Activated CD4-positive, alpha-beta T cell treated with anti-CD3 and anti-CD28 coated beads, Interleukin-10, Interleukin-2, amounts not matched to agents 100 ng/mL and 50 ng/mL, durations not matched to agents 16 hours and 8 hours (primary cell): Measurements from ENCODE around the gene RXRG.

Experiments
- DNase-seq: peaks from one replicate; pipeline ENCODE4 v3.0.0-alpha.2; 2020

The RXRG gene

DNA sequence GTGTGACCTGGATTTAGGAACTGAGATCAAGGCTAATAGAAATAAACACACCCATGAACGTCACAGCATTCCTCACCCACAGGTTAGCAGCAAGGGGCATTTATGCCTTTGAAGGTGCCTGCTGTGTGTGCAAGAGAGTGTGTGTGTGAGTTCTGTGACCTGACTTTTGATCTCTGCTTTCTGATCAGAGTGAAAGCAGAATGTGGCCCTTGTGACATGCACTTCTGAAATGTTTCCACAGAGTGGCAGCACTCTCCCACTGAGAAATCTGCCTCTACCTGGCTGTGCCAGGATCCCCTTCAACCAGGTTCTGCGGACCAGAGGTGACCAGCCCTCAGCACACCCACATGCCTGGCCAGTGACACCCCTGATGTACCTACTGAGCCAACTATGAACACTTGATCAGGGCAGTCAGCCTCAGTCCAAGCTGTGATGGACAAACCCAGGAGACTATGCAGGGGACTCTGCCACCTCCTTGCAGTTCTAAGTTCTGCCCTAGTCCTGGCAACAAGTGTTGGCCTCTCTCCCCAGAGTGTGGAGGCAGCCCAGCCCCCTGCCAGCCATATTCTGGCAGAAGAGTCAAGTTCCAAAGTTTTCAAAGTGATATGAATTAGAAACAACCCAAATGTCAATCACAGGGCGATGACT, 41.0 kb downstream of the RXRG start:
- DNase-seq: peak; percentile 49

DNA sequence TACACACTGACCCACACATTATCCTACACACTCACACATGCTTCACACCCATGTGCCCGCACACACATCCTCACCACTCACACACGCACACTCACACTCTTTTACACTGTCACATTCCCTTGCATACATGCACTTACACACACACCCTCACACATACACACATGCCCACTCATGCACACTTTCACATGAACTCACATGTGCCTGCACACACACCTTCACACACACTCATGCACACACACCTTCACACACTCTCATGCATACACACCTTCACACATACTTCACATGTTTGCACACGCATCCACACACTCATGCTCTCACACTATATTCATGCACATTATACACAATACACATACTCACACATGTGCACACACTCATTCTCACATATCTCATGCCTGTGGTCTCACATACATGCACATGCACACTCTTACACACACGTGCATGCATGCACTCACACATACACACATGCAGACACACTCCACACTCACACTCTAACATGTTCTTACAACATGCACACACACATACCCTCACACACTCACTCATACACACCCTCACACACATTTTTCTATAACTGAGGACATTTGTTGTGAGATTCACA, 42.3 kb downstream of the RXRG start:
- DNase-seq: no peak

DNA sequence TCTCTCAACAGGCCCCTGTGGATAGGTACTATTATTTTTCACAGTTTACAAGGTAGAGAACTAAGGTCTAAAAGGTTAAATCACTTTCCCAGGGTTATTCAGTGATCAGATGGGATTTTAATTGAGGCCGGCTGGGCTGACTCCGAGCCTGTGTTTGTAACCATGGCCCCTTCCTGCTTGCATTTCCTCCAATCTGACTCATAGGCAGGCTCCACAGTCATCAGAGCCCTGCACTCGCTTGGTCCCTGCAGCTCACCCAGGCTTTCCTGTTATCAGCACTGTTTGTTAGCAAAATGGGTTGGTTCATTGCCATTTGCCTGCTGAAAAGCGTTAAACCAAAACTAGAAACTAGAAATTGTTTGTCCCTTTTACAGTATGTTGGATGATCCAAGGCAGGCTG, 47.0 kb downstream of the RXRG start:
- peak; percentile 50 for DNase-seq

DNA sequence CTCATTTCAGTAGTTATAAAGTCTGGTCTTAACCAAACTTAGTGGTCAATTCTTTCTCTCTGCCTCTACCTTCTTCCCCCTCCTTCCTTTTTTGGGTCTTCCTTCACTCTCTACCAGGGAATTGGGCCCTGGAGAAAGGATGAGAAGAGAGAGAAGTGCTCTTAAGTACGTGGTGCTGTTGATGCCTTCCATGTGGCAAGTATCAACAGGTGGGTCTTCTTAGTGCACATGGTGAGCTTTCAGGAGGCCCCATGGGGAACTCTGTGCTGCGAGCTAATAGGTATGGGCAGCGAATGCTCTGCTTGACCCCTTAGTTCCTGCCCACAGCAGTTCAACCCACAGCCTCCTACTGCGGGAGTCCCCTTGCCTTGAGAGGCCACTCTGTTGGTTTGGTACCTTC, 49.0 kb downstream of the RXRG start:
- no peak for DNase-seq

DNA sequence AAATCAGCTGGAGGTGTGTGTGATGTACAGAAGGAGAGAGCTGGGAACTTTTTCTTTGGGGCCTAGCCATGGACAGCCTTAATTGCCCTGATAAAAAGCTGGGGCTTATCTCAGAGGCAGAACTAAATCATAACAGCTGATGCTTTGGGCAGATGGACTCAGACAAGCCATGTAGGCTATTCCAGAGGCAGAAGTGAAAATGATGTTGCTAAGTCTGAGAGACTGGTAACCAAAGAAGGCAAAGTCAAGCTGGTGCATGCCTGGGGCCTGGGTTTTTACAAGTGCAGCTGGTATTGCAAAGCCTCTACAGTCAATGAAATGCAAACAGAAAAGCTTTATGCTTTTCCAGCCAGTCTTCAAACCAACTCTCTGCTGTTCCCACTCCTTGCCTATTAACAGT, 49.4 kb downstream of the RXRG start:
- DNase-seq: no peak

- DNase-seq: peak; percentile 94
Observed at GRCh38 chr1:165392634-165393571, 52.0 kb downstream of the RXRG start.

DNA sequence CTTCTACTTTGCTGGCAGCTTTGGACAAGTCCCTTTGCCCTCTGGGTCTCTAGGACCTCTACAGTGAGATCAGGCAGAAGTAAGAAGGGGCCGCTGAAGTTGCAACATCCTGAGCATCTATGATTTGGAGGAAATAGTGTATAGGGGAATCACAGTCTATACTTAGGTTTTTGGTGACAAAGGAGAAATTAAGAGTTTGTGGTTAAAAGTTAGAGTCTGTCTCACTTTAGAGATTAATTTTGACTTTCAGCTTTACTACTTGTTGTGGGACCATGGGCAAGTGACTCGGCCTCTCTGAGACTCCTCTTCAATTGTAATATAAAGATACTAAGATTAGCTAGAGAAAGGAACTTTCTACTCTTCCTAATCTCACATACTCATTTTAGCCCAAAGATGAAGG, 55.3 kb downstream of the RXRG start:
- peak; percentile 6 for DNase-seq

GRCh38 chr1:165387961-165388360, 57.0 kb downstream of the RXRG start:
- DNase-seq: no peak

GRCh38 chr1:165387505-165387904, 57.4 kb downstream of the RXRG start:
- no peak for DNase-seq

- DNase-seq: no peak
Observed at GRCh38 chr1:165383599-165384405, 61.1 kb downstream of the RXRG start.

DNA sequence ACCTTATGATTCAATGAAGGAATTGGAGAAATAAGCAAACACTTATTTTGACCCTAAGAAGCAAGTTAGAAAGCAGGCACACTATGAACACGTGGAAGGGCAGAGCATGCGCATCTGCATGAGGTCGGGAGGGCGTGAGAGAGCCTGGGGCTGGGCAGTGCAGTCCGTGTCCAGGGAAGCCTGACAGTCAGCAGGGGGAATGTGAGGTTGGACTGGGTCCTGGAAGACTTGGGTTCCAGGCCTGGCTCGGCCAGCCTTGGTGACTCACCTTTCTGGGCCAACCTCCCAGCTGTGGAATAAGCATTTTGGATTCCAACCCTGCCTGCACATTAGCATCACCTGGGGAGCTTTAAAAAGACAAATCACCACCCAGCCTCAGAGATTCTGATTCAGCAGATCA, 61.9 kb downstream of the RXRG start:
- DNase-seq: no peak

GRCh38 chr1:165381745-165382505, 63.0 kb downstream of the RXRG start:
- no peak for DNase-seq

- no peak for DNase-seq
Observed at GRCh38 chr1:165376811-165377311, 68.1 kb downstream of the RXRG start.

DNA sequence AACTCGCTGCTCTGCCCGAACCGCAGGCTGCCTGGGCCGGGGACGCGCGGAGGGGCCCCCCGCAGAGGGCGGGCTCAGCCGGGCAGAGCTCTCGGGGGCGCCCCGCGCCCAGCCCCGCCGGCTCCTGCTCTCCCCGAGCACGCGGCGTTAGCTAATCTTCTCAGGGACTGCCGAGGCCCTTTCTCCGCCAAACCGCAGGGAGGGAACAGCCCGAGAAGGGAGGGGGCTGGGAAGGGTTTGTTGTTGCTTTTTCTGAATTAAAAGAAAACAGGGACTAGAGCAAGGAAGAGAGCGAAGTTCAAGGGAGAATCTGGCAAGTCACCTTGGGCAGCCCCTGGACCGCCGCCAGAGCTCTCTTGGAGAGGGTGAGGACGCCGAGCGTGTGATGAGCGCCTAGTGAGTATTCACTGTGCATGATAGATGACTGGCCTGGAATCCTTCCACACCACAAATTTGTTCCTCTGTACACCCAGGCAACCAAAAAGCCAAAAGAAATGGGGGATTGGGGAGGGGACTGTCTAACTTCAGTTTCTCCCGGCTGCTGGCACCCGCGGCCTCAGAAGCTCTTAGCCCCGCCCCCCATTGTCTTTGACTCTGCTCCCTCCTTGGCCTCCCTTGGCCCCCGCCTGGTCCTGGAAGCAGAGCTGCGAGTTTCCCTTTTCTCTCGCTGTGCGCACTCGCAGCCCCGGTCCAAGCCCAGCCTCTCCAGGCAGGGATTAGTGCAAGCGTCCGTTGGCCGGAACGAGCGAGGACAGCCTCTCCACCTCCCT, 68.7 kb downstream of the RXRG start:
- no peak for DNase-seq

- DNase-seq: no peak
Observed at GRCh38 chr1:165375623-165376022, 69.3 kb downstream of the RXRG start.

- no peak for DNase-seq
Observed at GRCh38 chr1:165371588-165372225, 73.2 kb downstream of the RXRG start.

DNA sequence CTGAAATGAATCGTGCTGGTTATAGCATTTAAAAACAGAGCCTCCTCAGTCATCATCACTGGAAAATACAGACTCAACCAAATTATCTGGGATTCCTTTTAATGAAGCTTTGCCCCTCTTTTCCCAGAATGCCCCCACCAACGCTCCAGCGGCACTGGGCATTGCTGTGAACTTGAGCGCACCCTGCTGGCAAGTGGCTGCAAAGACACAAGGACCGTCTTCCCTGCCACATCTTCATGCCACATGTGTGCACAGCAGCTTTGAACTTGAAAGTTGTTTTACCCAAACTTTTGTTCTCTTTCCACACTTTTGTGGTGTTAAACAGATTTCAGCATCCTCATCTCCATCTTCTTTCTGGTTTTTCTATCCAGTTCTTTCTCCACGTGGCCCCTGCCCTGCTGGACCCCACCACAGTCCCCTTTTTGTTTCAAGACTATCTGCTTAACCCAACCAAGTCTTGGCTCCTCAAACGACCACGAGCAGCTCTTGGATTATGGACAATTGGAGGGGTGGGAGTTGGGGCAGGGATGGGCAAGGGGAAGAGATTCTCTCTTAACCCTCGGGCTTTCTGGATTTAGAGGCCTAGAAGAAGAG, 75.6 kb downstream of the RXRG start:
- peak; percentile 61 for DNase-seq

GRCh38 chr1:165367375-165367993, 77.4 kb downstream of the RXRG start:
- peak; percentile 77 for DNase-seq

DNA sequence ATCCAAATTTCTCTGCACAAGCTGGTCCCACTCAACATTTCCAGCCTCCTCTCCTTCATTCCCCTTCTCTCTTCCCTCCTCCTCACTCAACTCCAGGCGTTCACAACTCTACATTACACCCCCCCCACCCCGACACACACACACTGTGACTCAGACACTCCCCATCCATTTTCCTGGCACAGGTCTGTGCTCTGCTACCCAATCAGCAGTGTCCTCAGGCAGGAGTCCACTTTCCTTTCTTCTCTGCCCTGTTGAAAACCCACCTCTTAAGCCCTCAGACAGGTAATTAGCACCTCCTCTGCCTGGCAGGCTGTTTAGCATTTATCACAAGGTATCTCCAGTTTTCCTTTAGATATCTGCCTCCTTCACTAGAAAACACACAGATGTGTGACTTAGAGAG, 79.6 kb downstream of the RXRG start:
- DNase-seq: no peak
